HepG2 (cell line): ENCODE results near the gene BABAM1. TPM values are rescaled to one million over a fixed set of nuclear protein-coding genes. Genes with fewer than 3 reads are reported as not detected.

ENCODE experiments used
- ATAC-seq: fragments of 200-7000 bp; cut with Tn5 transposase; 3 replicates; pipeline ENCODE4 v1.9.1; 2020; ENCODE audit warnings: mild to moderate bottlenecking, moderate library complexity
- BruUV-seq: library from RNA; stranded (reverse); fragments of 400-500 nt; replicated peaks from 2 replicates; lab custom pipeline; 2021; lab: Mats Ljungman, UMichigan
- CTCF ChIA-PET: fragments of 300-600 bp; formaldehyde crosslinking; extraction: SDS; loops from one replicate; lab custom pipeline; 2021; ENCODE audit warnings: low total read pairs, inconsistent platforms, low intra/inter-chr PET ratio; lab: Yijun Ruan, JAX
- POLR2A ChIA-PET: fragments of 350-600 bp; sonication (Branson Sonifier 250); formaldehyde crosslinking; loops from one replicate; lab custom pipeline; 2020; ENCODE audit warnings: antibody characterized with exemption, inconsistent platforms; lab: Yijun Ruan, JAX
- DNase-seq: peaks from one replicate; pipeline ENCODE4 v3.0.0-alpha.2; 2015; ENCODE audit warnings: low spot score
- FAIRE-seq: peaks from 3 replicates; lab custom pipeline; 2011; peaks lifted over from hg19 to GRCh38; lab: Jason Lieb, UNC
- H2AFZ ChIP-seq: one replicate; pipeline ENCODE4 v1.6.1; 2011; ENCODE audit warnings: low read length, inconsistent platforms
- H3K27ac ChIP-seq: fragments of 300-600 bp; 3 replicates; pipeline ENCODE4 v1.8.0; 2011; ENCODE audit warnings: mixed run types, mild to moderate bottlenecking, mixed read lengths, low read length, inconsistent platforms; ENCODE audit not compliant: insufficient read depth; ENCODE audit errors: extremely low read length
- H3K27me3 ChIP-seq, 2 experiments: fragments of 200-600 bp in 1 of 2; 2 replicates in 1 of 2; 3 replicates in 1 of 2; pipeline versions ENCODE4 v1.6.0 to v1.8.0; 2011; ENCODE audit warnings: low read length in 2 of 2, mild to moderate bottlenecking in 2 of 2, moderate library complexity in 2 of 2, inconsistent platforms in 1 of 2; ENCODE audit not compliant: insufficient read depth in 2 of 2, control insufficient read depth in 1 of 2
- H3K36me3 ChIP-seq, 2 experiments: fragments of 200-600 bp in 1 of 2; replicated peaks in 1 of 2; 2 replicates in 1 of 2; 3 replicates in 1 of 2; pipeline versions ENCODE4 v1.5.1 to v1.8.0; 2011; ENCODE audit warnings: low read length in 2 of 2, inconsistent platforms in 1 of 2; ENCODE audit not compliant: insufficient read depth in 2 of 2, control insufficient read depth in 1 of 2
- H3K4me1 ChIP-seq: 2 replicates; pipeline ENCODE4 v1.5.1; 2012; ENCODE audit warnings: low read length, inconsistent platforms; ENCODE audit not compliant: insufficient read depth
- H3K4me2 ChIP-seq: 2 replicates; pipeline ENCODE4 v1.6.0; 2011; ENCODE audit warnings: low read depth, low read length, inconsistent platforms
- H3K4me3 ChIP-seq, 3 experiments: fragments of 200-600 bp in 1 of 3; sonication (generic), shearing (Covaris generic) in 1 of 3; replicated peaks in 1 of 3; 2 replicates each; pipeline ENCODE4 v1.5.1; 2011 to 2016; ENCODE audit warnings: low read length in 3 of 3, inconsistent platforms in 2 of 3, low read depth in 2 of 3, mild to moderate bottlenecking in 2 of 3, control low read depth in 1 of 3, mixed read lengths in 1 of 3; ENCODE audit not compliant: insufficient read depth in 1 of 3
- H3K79me2 ChIP-seq: one replicate; pipeline ENCODE4 v1.6.1; 2011; ENCODE audit warnings: low read length, inconsistent platforms; ENCODE audit not compliant: insufficient read depth
- H3K9ac ChIP-seq: 2 replicates; pipeline ENCODE4 v1.6.0; 2011; ENCODE audit warnings: mild to moderate bottlenecking, low read depth, low read length, inconsistent platforms; ENCODE audit not compliant: insufficient read depth
- H3K9me3 ChIP-seq: 2 replicates; pipeline ENCODE4 v1.5.1; 2012; ENCODE audit warnings: mild to moderate bottlenecking, low read length
- H4K20me1 ChIP-seq: 2 replicates; pipeline ENCODE4 v1.6.0; 2011; ENCODE audit warnings: inconsistent platforms, mild to moderate bottlenecking, low read length, moderate library complexity; ENCODE audit not compliant: insufficient read depth
- AGO2 ChIP-seq: fragments of 200-400 bp; formaldehyde crosslinking; optimal IDR thresholded peaks from 2 replicates; pipeline ENCODE3; 2017; ENCODE audit warnings: mild to moderate bottlenecking, low read depth, low read length, moderate library complexity
- FOXA3 ChIP-seq: IDR thresholded peaks from 2 replicates; pipeline ENCODE4 v1.6.1; 2016; ENCODE audit warnings: missing genetic modification reagents, missing compliant biosample characterization
- PRMT3 ChIP-seq: sonication (generic); formaldehyde crosslinking; IDR thresholded peaks from 2 replicates; pipeline ENCODE4 v1.8.1; 2022; ENCODE audit warnings: low read depth, mild to moderate bottlenecking, moderate library complexity, missing genetic modification reagents, borderline replicate concordance
- ZNF264 ChIP-seq: sonication (generic); formaldehyde crosslinking; IDR thresholded peaks from 2 replicates; pipeline ENCODE4 v1.4.0; 2020; ENCODE audit warnings: missing genetic modification reagents
- ZNF329 ChIP-seq: sonication (generic); formaldehyde crosslinking; IDR thresholded peaks from 2 replicates; pipeline ENCODE4 v1.9.0; 2021; ENCODE audit warnings: low read depth, mild to moderate bottlenecking, missing genetic modification reagents
- WGBS: methylation state at CpG from one replicate; pipeline ENCODE4 v1.1.6; 2017; ENCODE audit warnings: low lambda C conversion rate; 5-methylcytosine and 5-hydroxymethylcytosine counted together
- in situ Hi-C: cut with HindIII; loops from 2 replicates; pipeline ENCODE4 v1.10.0; 2017; ENCODE audit warnings: low pct_unique_long_range_greater_than_20kb; ENCODE audit not compliant: extremely low pct_ligation_motif_present
- intact Hi-C: fragments of 100-400 bp; cut with micrococcal nuclease; formaldehyde crosslinking; loops from one replicate; pipeline ENCODE4 v1.10.0; 2022; ENCODE audit not compliant: unreplicated experiment
- polyA plus RNA-seq, 8 experiments: library from polyadenylated mRNA; depleted of rRNA in 3 of 8; stranded (reverse) in 7 of 8; unstranded in 1 of 8; fragments of >200 nt; fragmentation: Illumina TruSeq in 4 of 8; extraction: Trizol in 4 of 8; gene quantifications; 2 replicates each; pipeline versions ENCODE4 v1.2.1 to v1.2.3, GENCODE V29; 2011 to 2016; ENCODE audit warnings: low read depth in 4 of 8, missing spikeins in 1 of 8, mixed read lengths in 1 of 8; ENCODE audit not compliant: insufficient read depth in 1 of 8
- total RNA-seq, 5 experiments: library from RNA; depleted of rRNA; stranded (reverse); fragments of >200 nt; fragmentation: Illumina TruSeq; extraction: Trizol; gene quantifications; 2 replicates each; pipeline ENCODE4 v1.2.3, GENCODE V29; 2016; ENCODE audit warnings: low read depth in 1 of 5
- TF ChIP-seq, protein P1 (sequence below): sonication (generic); formaldehyde crosslinking; IDR thresholded peaks from 2 replicates; pipeline ENCODE4 v1.8.1; 2023; ENCODE audit warnings: mild to moderate bottlenecking, moderate library complexity, missing genetic modification reagents

BABAM1 gene
- total and polyA plus RNA-seq, 2 of the 13 experiments (the other 11 are each of a cell fraction or from before 2014, with no cell fraction given) = 70.0 to 82.0 TPM

DNA sequence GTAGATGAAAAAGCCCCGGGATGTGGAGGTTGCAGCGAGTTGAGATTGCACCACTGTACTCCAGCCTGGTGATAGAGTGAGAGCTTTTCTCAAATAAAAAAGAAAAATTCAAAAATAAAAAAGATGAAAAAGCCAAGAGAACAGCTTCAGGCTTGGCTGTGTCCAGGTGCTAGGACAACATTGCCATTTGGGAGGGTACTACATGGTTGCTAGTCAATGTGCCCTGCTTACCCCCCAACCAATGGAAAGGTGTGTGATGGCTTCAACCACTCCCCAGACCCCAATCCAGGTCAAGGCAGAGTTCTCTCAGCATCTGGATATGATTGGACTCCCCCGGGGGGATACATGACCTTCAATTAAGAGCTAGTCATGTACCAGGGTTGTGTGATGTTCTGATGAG lies 12.2 kb downstream of the BABAM1 start:
- in situ Hi-C loops = no loop called here
- H3K27ac ChIP-seq = no peak overlapping the region
- ChIA-PET CTCF (no interaction called here), POLR2A (interaction anchor here (1.0 kb wide), 2 partner anchors 13 to 64 kb away, joined by 3 to 4 read pairs; partner anchors contain the start of gene BABAM1)
- DNase-seq (no peak), ATAC-seq (no peak), FAIRE-seq (no peak)
- H3K79me2 ChIP-seq = no peaks in the 10 kb centered on the region
- intact Hi-C loops = no loop called here
- TF ChIP-seq ZNF329 (peak; percentile 93), PRMT3 (CRISPR knock-in tag) (no peak)
- no peaks in the 10 kb centered on the region for H4K20me1 ChIP-seq
- H3K9ac ChIP-seq = no peak overlapping the region
- H3K9me3 ChIP-seq = no peaks in the 10 kb centered on the region
- no peaks in the 10 kb centered on the region for H3K27me3 ChIP-seq
- 0 out of 2 replicates have a peak, but pooled peaks cover 6% of the 10 kb centered on the region for H3K4me1 ChIP-seq
- WGBS = 97% methylated on average over 2 of the region's 3 CpGs
- peaks cover 9 to 26% of the 10 kb centered on the region in 2 experiments; a peak in 4 of 5 replicates for H3K36me3 ChIP-seq
- no peak overlapping the region for H2AFZ ChIP-seq
- BruUV-seq = no TSS peak
- H3K4me3 ChIP-seq = no peak overlapping the region
- no peak overlapping the region for H3K4me2 ChIP-seq

DNA sequence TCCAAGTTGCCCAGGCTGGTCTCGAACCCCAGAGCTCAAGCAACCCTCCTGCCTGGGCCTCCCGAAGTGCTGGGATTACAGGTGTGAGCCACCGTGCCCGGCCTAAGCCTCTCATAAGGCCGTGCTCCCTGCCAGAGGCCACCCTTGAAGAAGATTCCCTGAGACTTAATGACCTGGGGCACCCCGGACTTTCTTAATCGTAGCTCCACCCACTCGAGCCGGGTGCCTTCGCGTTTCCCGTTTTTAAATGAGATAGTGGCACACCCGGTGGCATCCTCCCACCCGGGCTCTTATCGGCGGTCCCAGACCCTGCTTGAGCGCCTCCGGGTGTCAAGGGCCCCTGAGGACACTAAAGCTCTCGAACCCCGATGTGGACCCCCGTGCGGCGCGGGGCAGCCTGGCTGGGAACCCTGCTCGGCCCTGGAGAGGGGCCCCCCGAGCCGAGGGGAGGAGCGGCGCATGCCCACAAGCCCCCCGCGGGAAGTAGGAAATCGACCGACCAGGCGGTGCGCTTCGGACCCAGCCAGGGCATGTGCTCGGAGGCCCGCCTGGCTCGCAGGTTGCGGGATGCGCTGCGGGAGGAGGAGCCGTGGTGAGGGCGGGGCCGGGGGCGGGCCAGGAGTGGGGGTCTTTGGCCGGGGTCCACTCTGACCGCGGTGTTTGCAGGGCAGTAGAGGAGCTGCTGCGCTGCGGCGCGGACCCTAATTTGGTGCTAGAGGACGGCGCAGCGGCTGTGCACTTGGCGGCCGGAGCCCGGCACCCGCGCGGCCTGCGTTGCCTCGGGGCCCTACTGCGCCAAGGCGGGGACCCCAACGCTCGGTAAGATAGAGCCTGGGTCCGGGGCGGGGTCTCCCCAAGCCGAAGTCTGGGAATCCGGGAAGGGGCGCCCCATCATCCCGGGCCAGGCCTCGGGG lies 14.4 kb downstream of the BABAM1 start, which contains the start of gene ANKLE1:
ANKLE1 (plus strand) TSS at position 511 of the 914 bp plus-strand sequence; CDS start at position 531, 20 bp downstream.
- no peak within 1 kb of the TSS for H2AFZ ChIP-seq
- 84% methylated on average over 26 of the region's 75 CpGs for WGBS
- FAIRE-seq (no peak), ATAC-seq (no peak), DNase-seq (no peak)
- peaks cover 6 to 14% of the 10 kb centered on the region in 2 experiments; a peak in 4 of 5 replicates for H3K36me3 ChIP-seq
- H4K20me1 ChIP-seq = no peaks in the 10 kb centered on the region
- H3K27ac ChIP-seq = no peak within 1 kb of the TSS
- 0 out of 2 replicates have a peak, but pooled peaks cover 6% of the 10 kb centered on the region for H3K4me1 ChIP-seq
- H3K4me3 ChIP-seq = peak within 1 kb of the TSS in 1 of 3 experiments; percentile 57; a peak in 2 of 6 replicates
- no TSS peak for BruUV-seq
- peak within 1 kb of the TSS; percentile 23 for H3K9ac ChIP-seq
- intact Hi-C loops = loop anchor here (1.0 to 5.0 kb wide), 2 partner anchors 76 to 214 kb away; no protein-coding TSS in a partner anchor
- H3K4me2 ChIP-seq = peak within 1 kb of the TSS; percentile 44
- H3K79me2 ChIP-seq = no peaks in the 10 kb centered on the region
- ChIA-PET CTCF (interaction anchor here (1.1 to 2.3 kb wide), 3 partner anchors 21 to 215 kb away, joined by 5 to 17 read pairs (median 16); no protein-coding TSS in a partner anchor), POLR2A (interaction anchor here (0.6 to 1.2 kb wide), 6 partner anchors 15 to 55 kb away, joined by 3 to 5 read pairs (median 4); partner anchors contain the start of genes BABAM1, DDA1, MRPL34 and OCEL1)
- H3K27me3 ChIP-seq = no peaks in the 10 kb centered on the region
- H3K9me3 ChIP-seq = no peaks in the 10 kb centered on the region
- in situ Hi-C loops = loop anchor here (5.0 kb wide), 2 partner anchors 79 to 214 kb away; no protein-coding TSS in a partner anchor
- TF ChIP-seq, protein P1, sequence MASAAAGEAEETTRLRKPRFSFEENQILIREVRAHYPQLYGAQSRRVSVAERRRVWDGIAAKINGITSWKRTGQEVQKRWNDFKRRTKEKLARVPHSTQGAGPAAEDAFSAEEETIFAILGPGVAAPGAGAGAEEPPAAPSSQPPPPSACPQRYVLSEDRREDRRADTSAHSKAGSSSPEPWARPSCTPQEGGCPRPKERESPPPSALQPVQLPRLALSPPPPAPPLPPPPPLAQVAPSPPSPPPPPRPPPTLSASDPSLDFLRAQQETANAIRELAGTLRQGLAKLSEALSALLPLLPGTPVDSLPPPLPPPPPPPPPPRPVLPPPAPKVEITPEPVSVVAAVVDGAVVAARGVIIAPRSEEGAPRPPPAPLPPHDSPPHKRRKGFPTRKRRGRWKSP (CRISPR knock-in tag) = no peak
- TF ChIP-seq ZNF264 (no peak), FOXA3 (CRISPR knock-in tag) (no peak), AGO2 (peak; percentile 58)
